A549 (cell line): ENCODE data around the gene TCF12. TPM values are rescaled to one million over a fixed set of nuclear protein-coding genes. Genes with fewer than 3 reads are reported as not detected.

ENCODE experiments used
- ATAC-seq, 2 experiments: fragments of 200-7000 bp in 1 of 2; fragments of >200 bp in 1 of 2; cut with Nextera tagmentation in 1 of 2; cut with Tn5 transposase in 1 of 2; 3 replicates each; pipeline versions ENCODE4 v1.8.0 to v1.9.1; 2018 to 2020; ENCODE audit warnings: mild to moderate bottlenecking in 1 of 2, moderate library complexity in 1 of 2
- CTCF ChIA-PET: fragments of 300-600 bp; sonication (Branson Sonifier 250); formaldehyde crosslinking; extraction: SDS; loops from one replicate; lab custom pipeline; 2021; ENCODE audit warnings: antibody characterized with exemption, inconsistent platforms; lab: Yijun Ruan, JAX
- POLR2A ChIA-PET: fragments of 350-600 bp; formaldehyde crosslinking; extraction: SDS; loops from one replicate; lab custom pipeline; 2021; ENCODE audit warnings: antibody characterized with exemption, inconsistent platforms; lab: Yijun Ruan, JAX
- DNase-seq, 2 experiments: peaks; one replicate each; pipeline versions ENCODE4 v3.0.0 to v3.0.0-alpha.2; 2011 to 2016; ENCODE audit warnings: low read depth in 1 of 2, low spot score in 1 of 2
- FAIRE-seq: peaks from 2 replicates; lab custom pipeline; 2011; peaks lifted over from hg19 to GRCh38; lab: Jason Lieb, UNC
- H3K27ac ChIP-seq, 2 experiments: fragments of >200 bp; sonication (Bioruptor Twin); formaldehyde crosslinking; 3 replicates each; pipeline ENCODE4 v1.5.1; 2016 to 2017
- H3K4me1 ChIP-seq: fragments of >200 bp; sonication (Bioruptor Twin); formaldehyde crosslinking; 3 replicates; pipeline ENCODE4 v1.6.1; 2016
- H3K4me2 ChIP-seq: fragments of >200 bp; sonication (Bioruptor Twin); formaldehyde crosslinking; 3 replicates; pipeline ENCODE4 v1.6.1; 2016
- H3K4me3 ChIP-seq: fragments of >200 bp; sonication (Bioruptor Twin); formaldehyde crosslinking; 3 replicates; pipeline ENCODE4 v1.5.1; 2016
- H3K9me3 ChIP-seq: fragments of >200 bp; sonication (Bioruptor Twin); formaldehyde crosslinking; 3 replicates; pipeline ENCODE4 v1.6.1; 2016
- BCL3 ChIP-seq: fragments of >200 bp; sonication (Bioruptor Twin); formaldehyde crosslinking; IDR thresholded peaks from 3 replicates; pipeline ENCODE4 v1.6.1; 2016
- CEBPB ChIP-seq, 2 experiments: fragments of >200 bp in 1 of 2; sonication (Bioruptor Twin) in 1 of 2; formaldehyde crosslinking in 1 of 2; IDR thresholded peaks; 2 replicates each; pipeline ENCODE4 v1.6.1; 2012 to 2016
- E2F6 ChIP-seq: IDR thresholded peaks from 2 replicates; pipeline ENCODE4 v1.6.1; 2012; ENCODE audit warnings: low read depth, borderline replicate concordance
- FOSB ChIP-seq: fragments of 250-450 bp; sonication (Bioruptor Pico); IDR thresholded peaks from 2 replicates; pipeline ENCODE4 v1.5.0; 2020; ENCODE audit warnings: mild to moderate bottlenecking, moderate library complexity
- HDAC2 ChIP-seq: fragments of 200-600 bp; sonication (generic); IDR thresholded peaks from 2 replicates; pipeline ENCODE4 v1.6.1; 2016
- HEYL ChIP-seq: fragments of 250-450 bp; sonication (Bioruptor Pico); IDR thresholded peaks from 2 replicates; pipeline ENCODE4 v1.8.0; 2021; ENCODE audit warnings: mild to moderate bottlenecking, moderate library complexity
- HMGXB4 ChIP-seq: fragments of 250-450 bp; sonication (Bioruptor Pico); IDR thresholded peaks from 2 replicates; pipeline ENCODE4 v1.5.0; 2021; ENCODE audit warnings: mild to moderate bottlenecking, moderate library complexity, borderline replicate concordance
- JUN ChIP-seq, 2 experiments: fragments of >200 bp; sonication (Bioruptor Twin); formaldehyde crosslinking; IDR thresholded peaks; 2 replicates in 1 of 2; 3 replicates in 1 of 2; pipeline ENCODE4 v1.6.1; 2016 to 2017
- MAFK ChIP-seq: fragments of 450-650 bp; IDR thresholded peaks from 2 replicates; pipeline ENCODE4 v1.6.1; 2014; ENCODE audit not compliant: partially characterized antibody
- MAX ChIP-seq: IDR thresholded peaks from 2 replicates; pipeline ENCODE4 v1.6.1; 2012
- NPAS2 ChIP-seq: fragments of 250-450 bp; sonication (Bioruptor Pico); IDR thresholded peaks from 2 replicates; pipeline ENCODE4 v1.8.0; 2022; ENCODE audit warnings: mild to moderate bottlenecking, moderate library complexity, borderline replicate concordance
- PBX3 ChIP-seq: IDR thresholded peaks from 2 replicates; pipeline ENCODE4 v1.6.1; 2012
- POLR2AphosphoS2 ChIP-seq: conservative IDR thresholded peaks from 2 replicates; pipeline ENCODE4 v1.6.1; 2012; ENCODE audit warnings: low read length, improper control_type of control experiment, inconsistent platforms
- RARB ChIP-seq: fragments of 250-450 bp; sonication (Bioruptor Pico); IDR thresholded peaks from 2 replicates; pipeline ENCODE4 v1.8.0; 2021; ENCODE audit warnings: mild to moderate bottlenecking, moderate library complexity
- RCOR1 ChIP-seq: fragments of 150-350 bp; IDR thresholded peaks from 2 replicates; pipeline ENCODE4 v1.6.1; 2014; ENCODE audit warnings: antibody characterized with exemption, low read length, low read depth
- SREBF2 ChIP-seq: fragments of 450-650 bp; IDR thresholded peaks from 2 replicates; pipeline ENCODE4 v1.6.1; 2014; ENCODE audit warnings: mild to moderate bottlenecking, moderate library complexity
- TFCP2L1 ChIP-seq: fragments of 250-450 bp; sonication (Bioruptor Pico); IDR thresholded peaks from 2 replicates; pipeline ENCODE4 v1.5.0; 2021; ENCODE audit warnings: mild to moderate bottlenecking
- TP53 ChIP-seq: fragments of 250-450 bp; sonication (Bioruptor Pico); IDR thresholded peaks from 2 replicates; pipeline ENCODE4 v1.5.0; 2021; ENCODE audit warnings: mild to moderate bottlenecking, moderate library complexity
- ZFP36 ChIP-seq: fragments of 450-650 bp; IDR thresholded peaks from 2 replicates; pipeline ENCODE4 v1.6.1; 2014; ENCODE audit warnings: borderline replicate concordance; ENCODE audit not compliant: partially characterized antibody
- ZNF302 ChIP-seq: fragments of 250-450 bp; sonication (Bioruptor Pico); IDR thresholded peaks from 2 replicates; pipeline ENCODE4 v1.9.0; 2021; ENCODE audit warnings: inconsistent platforms, mild to moderate bottlenecking, moderate library complexity
- WGBS: methylation state at CpG from one replicate; pipeline ENCODE4 v1.1.6; 2017; ENCODE audit errors: missing lambda C conversion rate; 5-methylcytosine and 5-hydroxymethylcytosine counted together
- polyA plus RNA-seq, 4 experiments: library from polyadenylated mRNA; depleted of rRNA in 3 of 4; stranded (reverse); fragments of >200 nt; fragmentation: RNase III in 1 of 4; extraction: RNeasy Plus Mini Kit Qiagen cat#74134 plus additional on column Dnase treatment in 1 of 4; gene quantifications; 2 replicates in 3 of 4; 3 replicates in 1 of 4; pipeline ENCODE4 v1.2.3, GENCODE V29; 2011 to 2017

TCF12 gene
- polyA plus RNA-seq, 2 of the 4 experiments (the other 2 are of a cell fraction): 36.3 to 121 TPM

GRCh38 chr15:57319919-57320560 is 401.6 kb downstream of the TCF12 start:
- CTCF ChIA-PET: interaction anchor here (1.5 to 2.8 kb wide), 3 partner anchors 13 to 828 kb away, joined by 4 to 16 read pairs (median 4); no protein-coding TSS in a partner anchor
- Histone ChIP-seq H3K4me1 (peaks cover 29% of the 10 kb centered on the region), H3K27ac (peak overlapping the region in 1 of 2 experiments; percentile 34; a peak in 2 of 6 replicates), H3K4me2 (no peak overlapping the region), H3K9me3 (no peaks in the 10 kb centered on the region), H3K4me3 (no peak overlapping the region)
- ATAC-seq (no peak), FAIRE-seq (no peak), DNase-seq (no peak)
- WGBS: 92% methylated on average over 23 of the region's 23 CpGs
- TF ChIP-seq TFCP2L1 (CRISPR knock-in tag): no peak
- TF ChIP-seq CEBPB (IDR thresholded peaks at IDR 0.05): no peak
- no peak for TF ChIP-seq POLR2AphosphoS2
- no peak for TF ChIP-seq RCOR1
- no peak for TF ChIP-seq HMGXB4 (CRISPR knock-in tag)
- no peak for TF ChIP-seq HEYL (CRISPR knock-in tag)
- no peak for TF ChIP-seq MAX
- no peak for TF ChIP-seq TP53 (CRISPR knock-in tag)
- no peak for TF ChIP-seq PBX3
- TF ChIP-seq HDAC2: no peak
- TF ChIP-seq BCL3: no peak
- TF ChIP-seq ZNF302 (CRISPR knock-in tag): no peak
- no peak for TF ChIP-seq SREBF2
- no peak for TF ChIP-seq ZFP36
- POLR2A ChIA-PET: no interaction called here

GRCh38 chr15:57320631-57321220 is 402.3 kb downstream of the TCF12 start:
- peak overlapping the region in 1 of 2 experiments; percentile 34; a peak in 2 of 6 replicates for H3K27ac ChIP-seq
- CTCF ChIA-PET: interaction anchor here (3.7 kb wide), 1 partner anchor 14 kb away, joined by 29 read pairs; no protein-coding TSS in a partner anchor
- peak in 1 of 2 experiments; percentile 48 for DNase-seq
- POLR2A ChIA-PET: no interaction called here
- no peaks in the 10 kb centered on the region for H3K9me3 ChIP-seq
- TF ChIP-seq RCOR1 (no peak), CEBPB (IDR thresholded peaks at IDR 0.05) (no peak), POLR2AphosphoS2 (no peak), NPAS2 (no peak), HEYL (CRISPR knock-in tag) (no peak), TP53 (CRISPR knock-in tag) (no peak), PBX3 (no peak), TFCP2L1 (CRISPR knock-in tag) (no peak), FOSB (no peak), MAFK (no peak), JUN (IDR thresholded peaks at IDR 0.05) (no peak), RARB (no peak), E2F6 (no peak)
- FAIRE-seq: peak; percentile 89
- 82% methylated on average over 17 of the region's 17 CpGs for WGBS
- peaks cover 31% of the 10 kb centered on the region for H3K4me1 ChIP-seq
- no peak overlapping the region for H3K4me2 ChIP-seq
- no peak for ATAC-seq
- H3K4me3 ChIP-seq: no peak overlapping the region
